HK-2 (cell line): Measurements from ENCODE around the gene TBCCD1.
"Not testable (repeated sequence)": the region's sequence is repeated elsewhere in the genome, so short reads cannot be mapped to it uniquely, and the experiment has no call there.

Source experiments
- DNase-seq: peaks from one replicate; pipeline ENCODE4 v3.0.0-alpha.2; 2018; ENCODE audit not compliant: unreplicated experiment

Gene TBCCD1

GRCh38 chr3:186594591-186595113, 27.5 kb upstream of the TBCCD1 start:
- DNase-seq = no peak

GRCh38 chr3:186593862-186594261, 26.7 kb upstream of the TBCCD1 start:
- DNase-seq = no peak

GRCh38 chr3:186592682-186593081, 25.5 kb upstream of the TBCCD1 start:
- no peak for DNase-seq

- DNase-seq = no peak
Measured at GRCh38 chr3:186590580-186591295, 23.6 kb upstream of the TBCCD1 start.

DNA sequence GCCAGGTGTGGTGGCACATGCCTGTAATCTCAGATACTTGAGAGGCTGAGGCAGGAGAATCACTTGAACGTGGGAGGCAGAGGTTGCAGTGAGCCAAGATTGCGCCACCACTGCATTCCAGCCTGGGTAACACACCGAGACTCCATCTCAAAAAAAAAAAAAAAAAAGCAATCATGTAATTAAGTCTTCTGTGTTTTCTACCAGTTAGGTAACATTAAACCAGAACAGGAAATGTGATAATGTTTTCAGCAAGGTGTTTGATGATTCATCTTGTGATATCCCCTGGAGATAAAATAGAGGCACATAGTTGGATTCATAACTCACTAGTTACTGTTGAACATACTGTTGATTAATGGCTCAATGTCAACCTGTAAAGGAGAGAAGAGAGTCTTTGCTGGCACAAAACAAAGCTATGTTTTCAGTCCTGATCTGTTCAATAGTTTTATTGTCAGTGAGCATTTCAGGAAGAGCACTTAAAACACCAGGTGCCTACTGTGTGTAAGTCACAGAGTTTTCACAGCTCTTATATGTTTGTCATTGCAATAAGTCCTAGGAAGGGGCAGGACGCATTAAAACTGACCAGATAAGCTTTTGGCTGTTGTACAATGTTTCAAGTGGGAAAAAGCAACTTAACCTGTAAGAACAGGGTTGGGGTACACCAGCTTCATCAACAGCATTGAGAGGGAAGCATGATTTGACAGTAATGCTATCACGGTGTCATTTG, 22.9 kb upstream of the TBCCD1 start:
- no peak for DNase-seq

DNA sequence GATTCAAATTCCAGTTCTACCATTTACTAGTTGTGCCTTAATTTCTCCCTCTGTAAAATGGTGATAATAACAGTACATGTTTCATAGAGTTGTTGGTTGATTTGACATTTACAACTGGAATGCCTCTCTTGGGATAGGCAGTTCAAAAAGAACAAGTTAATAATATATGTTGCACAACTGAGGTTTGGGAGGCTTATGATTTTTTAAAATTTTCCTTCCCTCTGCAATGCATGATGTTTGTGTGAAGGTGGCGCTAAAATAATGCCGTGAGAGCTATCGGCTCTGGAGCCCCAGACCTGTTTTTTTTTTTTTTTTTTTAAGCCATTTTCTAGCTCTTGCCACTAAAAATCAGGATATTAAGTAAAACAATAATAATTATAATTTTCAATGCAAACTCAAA, 22.0 kb upstream of the TBCCD1 start:
- no peak for DNase-seq

DNA sequence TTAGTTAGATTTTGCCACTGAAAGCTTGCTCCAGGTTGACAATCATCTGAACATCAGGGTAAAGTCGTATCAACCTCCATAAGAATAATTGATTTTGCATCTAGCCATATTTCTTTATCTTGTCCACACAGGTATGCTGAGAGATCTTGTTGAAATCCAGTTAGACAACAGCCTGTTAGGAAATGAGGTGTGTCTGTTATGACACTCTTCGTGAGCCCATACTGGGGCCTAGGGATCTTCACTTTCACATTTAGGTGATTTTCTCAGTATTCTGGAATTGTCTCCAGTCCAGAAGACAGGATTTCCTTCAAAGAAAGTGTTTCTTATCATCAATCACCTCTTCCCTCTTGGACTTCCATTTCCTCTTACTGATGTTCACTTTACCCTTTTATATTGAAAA, 21.5 kb upstream of the TBCCD1 start:
- DNase-seq = no peak

GRCh38 chr3:186587183-186587582, 20.0 kb upstream of the TBCCD1 start:
- no peak for DNase-seq

GRCh38 chr3:186586245-186586644, 19.1 kb upstream of the TBCCD1 start:
- DNase-seq = not testable (repeated sequence)

GRCh38 chr3:186583831-186584230, 16.7 kb upstream of the TBCCD1 start:
- DNase-seq = no peak

DNA sequence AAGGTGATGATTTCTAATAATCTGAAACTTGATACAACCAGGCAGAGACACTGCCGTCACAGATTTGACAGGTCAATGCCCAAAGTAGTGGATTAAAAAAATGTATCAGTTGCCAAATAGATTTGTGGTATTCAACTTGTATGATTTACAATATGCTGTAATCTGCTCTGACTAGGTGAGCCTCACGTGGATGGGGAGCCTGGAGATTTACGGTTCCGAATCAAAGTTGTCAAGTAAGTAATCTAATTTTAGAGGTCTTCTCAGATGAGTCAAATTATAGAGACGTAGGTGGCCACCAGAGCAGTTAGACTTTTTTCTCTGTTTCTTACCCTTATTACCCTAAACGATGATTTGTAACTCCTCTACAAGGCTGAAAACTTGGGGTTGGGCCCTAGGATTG, 15.4 kb upstream of the TBCCD1 start:
- no peak for DNase-seq

GRCh38 chr3:186580785-186581184, 13.6 kb upstream of the TBCCD1 start:
- DNase-seq = no peak

- DNase-seq = no peak
Measured at GRCh38 chr3:186577521-186577920, 10.4 kb upstream of the TBCCD1 start.

- DNase-seq = no peak
Measured at GRCh38 chr3:186571644-186572013, 4.5 kb upstream of the TBCCD1 start.

GRCh38 chr3:186570941-186571643, 4.0 kb upstream of the TBCCD1 start:
- DNase-seq = no peak

DNA sequence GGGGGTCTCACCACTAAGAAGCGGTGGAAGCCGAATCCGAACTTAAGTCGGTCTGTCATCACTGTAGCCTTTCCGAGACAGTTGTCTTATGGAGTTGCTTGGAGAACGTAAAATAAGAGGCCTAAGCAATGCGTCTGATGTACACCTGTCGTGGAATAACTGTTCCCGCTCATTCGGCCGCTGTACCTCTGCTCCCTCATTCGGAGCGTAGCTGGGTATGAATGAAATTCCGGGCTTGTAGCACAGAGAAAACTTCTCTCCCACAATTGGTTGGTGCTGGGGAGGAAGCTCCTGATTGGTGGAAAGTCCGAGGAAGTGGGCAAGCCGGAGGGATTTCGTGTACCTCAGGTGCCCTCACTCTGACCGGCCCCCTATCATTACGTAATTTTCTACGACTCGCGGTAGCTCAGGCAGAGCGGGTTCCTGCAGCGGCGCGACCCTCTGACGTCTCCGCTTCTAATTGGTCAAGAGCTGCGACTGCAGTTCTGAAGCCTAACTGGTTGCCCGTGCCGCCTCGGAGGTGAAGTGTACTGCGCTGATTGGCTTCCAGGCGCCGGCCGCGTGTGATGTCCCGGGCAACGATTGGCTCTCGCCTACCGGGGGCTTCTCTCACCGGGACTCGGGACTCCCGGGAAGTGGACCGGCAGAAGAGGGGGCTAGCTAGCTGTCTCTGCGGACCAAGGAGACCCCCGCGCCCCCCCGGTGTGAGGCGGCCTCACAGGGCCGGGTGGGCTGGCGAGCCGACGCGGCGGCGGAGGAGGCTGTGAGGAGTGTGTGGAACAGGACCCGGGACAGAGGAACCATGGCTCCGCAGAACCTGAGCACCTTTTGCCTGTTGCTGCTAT, 3.2 kb upstream of the TBCCD1 start, which contains the start of gene DNAJB11:
TSS of gene DNAJB11 (plus strand) at position 625 of the 845 bp plus-strand sequence. CDS start at position 803, 178 bp downstream.
- DNase-seq = peak; percentile 99

- DNase-seq = no peak
Measured at GRCh38 chr3:186569779-186570095, 2.6 kb upstream of the TBCCD1 start.

DNA sequence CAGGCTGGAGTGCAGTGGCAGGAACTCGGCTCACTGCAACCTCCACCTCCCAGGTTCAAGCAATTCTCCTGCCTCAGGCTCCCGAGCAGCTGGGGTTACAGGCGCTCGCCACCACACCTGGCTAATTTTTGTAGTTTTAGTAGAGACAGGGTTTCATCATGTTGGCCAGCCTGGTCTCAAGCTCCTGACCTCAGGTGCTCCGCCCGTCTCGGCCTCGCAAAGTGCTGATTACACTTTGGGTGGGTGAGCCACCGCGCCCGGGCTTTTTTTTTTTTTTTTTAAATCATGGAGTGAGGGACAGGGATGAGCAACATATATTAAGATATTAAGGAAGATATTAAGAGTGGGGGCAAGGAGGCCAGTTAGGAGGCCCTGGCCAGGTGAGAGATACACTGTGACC, 2.2 kb upstream of the TBCCD1 start:
- DNase-seq = not testable (repeated sequence)

DNA sequence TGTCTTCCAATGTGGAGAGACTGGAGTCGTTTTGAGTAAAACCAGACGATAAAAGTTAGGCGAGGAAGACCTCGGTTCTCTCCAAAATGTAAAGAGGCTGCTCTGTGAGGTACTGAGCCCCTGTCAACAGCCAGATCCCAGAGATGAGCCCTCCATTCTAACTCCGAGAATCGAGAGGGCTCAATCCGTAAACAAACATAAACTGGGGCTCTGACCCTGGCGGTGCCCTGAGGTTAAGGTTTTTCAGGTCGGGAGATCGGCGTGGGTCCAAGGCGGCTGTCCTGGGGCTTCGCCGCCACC, 417 bp downstream of the TBCCD1 start:
- no peak for DNase-seq

- DNase-seq = no peak
Measured at GRCh38 chr3:186564586-186564985, 2.6 kb downstream of the TBCCD1 start.

GRCh38 chr3:186552408-186553031, 14.6 kb downstream of the TBCCD1 start:
- DNase-seq = no peak

DNA sequence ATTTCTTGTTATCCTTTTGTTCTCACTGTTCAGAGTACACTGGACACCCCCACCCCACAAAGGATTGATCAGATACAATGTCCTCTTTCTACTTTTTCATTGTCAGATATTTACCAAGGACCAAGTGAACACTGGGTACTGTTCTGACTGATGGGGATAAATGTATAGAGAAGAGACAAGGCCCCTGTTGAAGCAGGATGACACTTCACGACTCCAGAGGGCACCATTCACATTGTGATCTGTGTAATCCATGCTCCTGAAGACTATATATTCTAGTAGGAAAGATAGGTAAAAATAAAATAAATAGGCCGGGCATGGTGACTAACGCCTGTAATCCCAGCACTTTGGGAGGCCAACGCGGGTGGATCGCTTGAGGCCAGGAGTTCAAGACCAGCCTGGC, 15.8 kb downstream of the TBCCD1 start:
- DNase-seq = no peak
